IgD-negative memory B cell (primary cell): ENCODE measurements around the gene MIGA1. TPM values are rescaled to one million over a fixed set of nuclear protein-coding genes. Genes with fewer than 3 reads are reported as not detected.
A peak's percentile ranks its signal among the peaks of the same experiment; 100 is the strongest.
"Not testable (repeated sequence)": the region's sequence is repeated elsewhere in the genome, so short reads cannot be mapped to it uniquely, and the experiment has no call there.

ENCODE experiments used
- H3K27ac Mint-ChIP-seq, 3 donors: one replicate each; pipeline ENCODE4 v1.8.0; 2020 to 2022; ENCODE audit warnings: mild to moderate bottlenecking in 3 of 3, mixed read lengths in 3 of 3, moderate library complexity in 1 of 3
- H3K27me3 Mint-ChIP-seq: one replicate; pipeline ENCODE4 v1.8.0; 2021; ENCODE audit warnings: mixed read lengths
- H3K36me3 Mint-ChIP-seq: one replicate; pipeline ENCODE4 v1.8.0; 2020; ENCODE audit warnings: mild to moderate bottlenecking, mixed read lengths
- H3K4me1 Mint-ChIP-seq, 3 donors: one replicate each; pipeline ENCODE4 v1.8.0; 2020 to 2022; ENCODE audit warnings: mixed read lengths in 3 of 3, mild to moderate bottlenecking in 1 of 3
- H3K4me3 Mint-ChIP-seq, 4 donors: one replicate each; pipeline ENCODE4 v1.8.0; 2020 to 2022; ENCODE audit warnings: mild to moderate bottlenecking in 4 of 4, mixed read lengths in 4 of 4, moderate library complexity in 3 of 4
- H3K9me3 Mint-ChIP-seq, 3 donors: one replicate each; pipeline ENCODE4 v1.8.0; 2020 to 2021; ENCODE audit warnings: mixed read lengths in 3 of 3, mild to moderate bottlenecking in 1 of 3
- polyA plus RNA-seq: library from polyadenylated mRNA; unstranded; fragments of 300-500 nt; fragmentation: Illumina TruSeq; gene quantifications from one replicate; pipeline ENCODE4 v1.2.3, GENCODE V29; 2021

The MIGA1 gene
- polyA plus RNA-seq, 1 donor from 2014 or later, result 9.1 TPM

DNA sequence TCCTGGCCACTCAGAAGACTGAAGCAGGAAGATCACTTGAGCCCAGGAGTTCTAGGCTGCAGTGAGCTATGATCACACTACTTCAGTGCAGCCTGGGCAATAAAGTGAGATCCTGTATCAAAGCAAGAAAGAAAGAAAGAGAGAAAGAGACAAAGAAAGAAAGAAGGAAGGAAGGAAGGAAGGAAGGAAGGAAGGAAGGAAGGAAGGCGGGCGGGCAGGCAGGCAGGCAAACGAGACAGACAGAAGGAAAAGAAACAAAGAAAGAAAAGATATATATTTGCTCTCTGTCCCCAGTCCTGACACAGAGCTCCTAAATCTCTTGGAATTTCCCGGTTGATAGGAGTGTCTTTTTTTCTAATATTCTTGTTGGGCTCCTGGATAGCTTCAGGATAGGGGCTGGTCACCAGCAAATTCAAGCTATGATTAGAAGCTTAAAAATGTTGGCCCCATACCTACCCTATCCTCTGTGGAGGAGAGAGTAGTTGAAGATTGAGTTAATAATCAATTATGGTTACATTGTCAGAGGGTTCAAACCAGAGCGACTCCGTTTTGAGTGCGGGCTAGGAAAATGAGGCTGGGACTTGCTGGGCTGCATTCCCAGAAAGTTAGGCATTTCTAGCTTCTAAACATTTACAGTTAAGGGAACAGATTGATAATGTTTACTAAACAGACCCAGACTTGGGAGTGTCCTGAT lies 3.3 kb upstream of the MIGA1 start:
- Mint-ChIP-seq H3K4me3 (peak overlapping the region in 1 of 4 donors; percentile 60), H3K27me3 (peaks cover 3% of the 10 kb centered on the region), H3K4me1 (peaks cover 16 to 28% (median 23%) of the 10 kb centered on the region in 3 donors), H3K9me3 (no peaks in the 10 kb centered on the region), H3K27ac (peak overlapping the region in 2 of 3 donors; percentile 16 to 53), H3K36me3 (peaks cover 2% of the 10 kb centered on the region)

DNA sequence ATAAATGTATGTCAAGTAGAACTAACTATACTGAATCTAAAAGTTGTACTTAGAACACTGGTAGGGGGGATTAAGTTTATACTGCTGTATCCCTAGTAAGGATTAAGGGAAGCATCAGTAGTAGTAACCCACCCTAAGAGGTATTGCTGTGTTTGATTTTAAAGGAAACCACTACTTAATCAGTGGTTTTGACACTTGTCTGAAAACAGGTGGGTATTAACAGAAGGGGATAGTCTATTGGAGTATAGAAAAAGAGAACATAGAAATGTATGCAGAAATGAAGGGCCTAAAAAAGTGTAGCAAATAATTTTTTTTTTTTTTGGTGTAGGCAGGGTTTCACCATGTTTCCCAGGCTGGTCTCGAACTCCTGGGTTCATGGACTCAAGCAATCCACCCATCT lies 2.2 kb downstream of the MIGA1 start:
- peak overlapping the region in 1 of 3 donors; percentile 41 for H3K27ac Mint-ChIP-seq
- peak overlapping the region in 3 of 4 donors; percentile 43 to 96 (median 95) for H3K4me3 Mint-ChIP-seq
- peaks cover 5% of the 10 kb centered on the region for H3K36me3 Mint-ChIP-seq
- peaks cover 23 to 28% (median 25%) of the 10 kb centered on the region in 3 donors for H3K4me1 Mint-ChIP-seq
- peaks cover 0 to 4% (median 0%) of the 10 kb centered on the region in 3 donors for H3K9me3 Mint-ChIP-seq
- H3K27me3 Mint-ChIP-seq, result no peaks in the 10 kb centered on the region

DNA sequence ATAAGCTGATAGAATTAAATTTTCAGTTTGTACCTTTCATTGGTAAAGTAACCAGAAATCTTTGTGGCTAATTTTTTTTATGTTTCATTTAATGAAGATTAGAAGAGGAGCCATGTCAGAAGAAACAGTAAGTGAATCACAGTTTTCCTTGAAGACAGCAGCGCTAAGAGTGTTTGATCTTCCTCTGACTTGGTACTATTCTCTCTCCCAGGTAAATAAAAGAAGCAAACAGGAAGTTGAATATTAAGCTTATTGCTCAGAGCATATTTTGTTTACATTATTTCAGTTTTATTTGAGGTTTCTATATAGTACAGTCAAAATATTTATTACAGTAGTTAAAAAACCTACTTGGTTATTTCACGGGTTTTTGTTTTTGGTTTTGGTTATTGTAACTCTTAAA lies 3.7 kb downstream of the MIGA1 start:
- H3K4me3 Mint-ChIP-seq, result no peak overlapping the region
- H3K27me3 Mint-ChIP-seq, result no peaks in the 10 kb centered on the region
- peaks cover 0 to 5% (median 0%) of the 10 kb centered on the region in 3 donors for H3K9me3 Mint-ChIP-seq
- no peak overlapping the region for H3K27ac Mint-ChIP-seq
- H3K4me1 Mint-ChIP-seq, result peaks cover 22 to 29% (median 23%) of the 10 kb centered on the region in 3 donors
- H3K36me3 Mint-ChIP-seq, result peaks cover 13% of the 10 kb centered on the region

DNA sequence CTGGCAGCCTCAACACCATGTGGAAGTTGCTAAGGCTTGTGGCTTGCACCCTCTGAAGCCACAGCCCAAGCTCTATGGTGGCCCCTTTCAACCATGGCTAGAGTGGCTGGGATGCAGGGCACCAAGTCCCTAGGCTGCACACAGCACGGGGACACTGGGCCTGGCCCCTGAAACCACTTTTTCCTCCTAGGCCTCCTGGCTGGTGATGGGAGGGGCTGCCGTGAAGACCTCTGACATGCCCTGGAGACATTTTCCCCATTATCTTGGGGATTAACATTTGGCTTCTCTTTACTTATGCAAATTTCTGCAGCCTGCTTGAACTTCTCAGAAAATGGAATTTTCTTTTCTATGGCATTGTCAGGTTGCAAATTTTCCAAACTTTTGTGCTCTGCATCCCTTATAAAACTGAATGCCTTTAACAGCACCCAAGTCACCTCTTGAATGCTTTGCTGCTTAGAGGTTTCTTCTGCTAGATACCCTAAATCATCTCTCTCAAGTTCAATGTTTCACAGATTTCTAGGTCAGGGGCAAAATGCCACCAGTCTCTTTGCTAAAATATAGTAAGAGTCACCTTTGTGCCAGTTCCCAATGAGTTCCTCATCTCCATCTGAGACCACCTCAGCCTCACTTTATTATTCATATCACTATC lies 6.8 kb downstream of the MIGA1 start:
- not testable (repeated sequence) for H3K27me3 Mint-ChIP-seq, H3K27ac Mint-ChIP-seq, H3K9me3 Mint-ChIP-seq, H3K4me3 Mint-ChIP-seq
- peaks cover 0 to 15% (median 6%) of the 10 kb centered on the region in 3 donors for H3K4me1 Mint-ChIP-seq
- peaks cover 21% of the 10 kb centered on the region for H3K36me3 Mint-ChIP-seq

DNA sequence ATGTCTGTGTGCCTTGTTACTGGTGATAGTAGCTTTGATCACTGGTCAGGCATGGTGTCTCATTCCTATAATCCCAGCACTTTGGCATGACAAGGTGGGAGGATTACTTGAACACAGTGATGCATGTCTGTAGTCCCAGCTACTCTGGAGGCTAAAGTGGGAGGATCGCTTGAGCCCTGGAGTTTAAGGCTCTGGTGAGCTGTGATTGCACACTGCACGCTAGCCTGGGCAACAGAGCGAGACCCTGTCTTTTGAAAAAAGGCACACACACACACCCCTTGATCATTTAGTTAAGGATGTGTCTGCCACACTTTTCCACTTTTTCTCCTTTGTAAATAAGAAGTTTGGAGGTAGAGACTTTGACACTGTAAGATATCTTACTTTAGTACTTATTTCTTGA lies 15.1 kb downstream of the MIGA1 start:
- Mint-ChIP-seq H3K4me3 (no peak overlapping the region), H3K27me3 (no peaks in the 10 kb centered on the region), H3K36me3 (peaks cover 4% of the 10 kb centered on the region), H3K4me1 (peaks cover 4 to 16% (median 10%) of the 10 kb centered on the region in 3 donors), H3K27ac (no peak overlapping the region), H3K9me3 (no peaks in the 10 kb centered on the region)

DNA sequence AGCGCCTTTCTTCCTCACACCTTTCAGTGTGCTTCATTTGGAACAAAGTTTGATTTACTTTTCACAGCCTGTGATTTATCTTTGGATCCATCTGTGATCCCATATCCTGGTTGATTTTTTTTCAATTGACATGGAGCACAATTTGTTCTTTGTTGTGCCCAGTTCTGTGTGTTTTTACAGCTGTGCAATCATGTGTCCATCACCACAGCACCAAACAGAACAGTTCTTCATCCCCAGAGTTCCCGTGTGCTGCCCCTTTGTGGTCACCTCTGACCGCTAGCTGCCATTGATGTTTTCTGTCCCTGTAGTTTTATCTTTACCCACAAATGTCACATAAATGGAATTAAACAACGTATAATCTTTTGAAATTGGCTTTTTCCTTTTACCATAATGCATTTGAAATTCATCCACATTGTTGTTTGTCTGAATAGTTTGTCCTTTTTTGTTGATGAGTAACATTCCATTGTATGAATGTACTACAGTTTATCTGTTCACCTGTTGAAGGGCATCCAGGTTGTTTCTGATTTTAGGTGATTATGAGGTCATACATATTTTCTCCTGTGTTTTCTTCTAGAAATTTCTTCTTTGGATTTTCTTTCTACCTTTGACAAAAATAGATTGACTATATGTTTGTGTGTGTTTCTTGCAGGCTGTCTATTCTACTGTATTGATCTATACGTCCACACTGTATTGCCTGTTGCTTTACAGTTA lies 17.4 kb downstream of the MIGA1 start:
- Mint-ChIP-seq H3K9me3 (no peaks in the 10 kb centered on the region), H3K27me3 (no peaks in the 10 kb centered on the region), H3K36me3 (peaks cover 4% of the 10 kb centered on the region), H3K27ac (no peak overlapping the region), H3K4me3 (no peak overlapping the region), H3K4me1 (peaks cover 7 to 14% (median 9%) of the 10 kb centered on the region in 3 donors)

DNA sequence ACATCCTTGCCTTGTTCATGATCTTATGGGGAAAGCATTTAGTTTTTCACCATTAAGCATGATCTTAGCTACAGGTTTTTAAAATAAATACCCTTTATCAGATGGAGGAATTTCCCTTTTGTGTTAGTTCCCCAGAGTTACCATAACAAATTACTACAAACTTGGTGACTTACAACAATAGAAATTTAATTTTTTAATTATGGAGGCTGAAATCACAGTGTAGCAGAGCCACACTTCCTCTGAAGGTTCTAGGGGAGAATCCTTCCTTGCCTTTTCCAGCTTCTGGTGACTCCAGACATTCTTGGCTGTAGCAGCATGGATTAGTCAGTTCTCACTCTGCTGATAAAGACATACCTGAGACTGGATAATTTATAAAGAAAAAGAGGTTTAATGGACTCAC lies 18.5 kb downstream of the MIGA1 start:
- Mint-ChIP-seq H3K4me1 (peaks cover 4 to 8% (median 7%) of the 10 kb centered on the region in 3 donors), H3K4me3 (no peak overlapping the region), H3K36me3 (peaks cover 4% of the 10 kb centered on the region), H3K9me3 (no peaks in the 10 kb centered on the region), H3K27me3 (no peaks in the 10 kb centered on the region), H3K27ac (no peak overlapping the region)

DNA sequence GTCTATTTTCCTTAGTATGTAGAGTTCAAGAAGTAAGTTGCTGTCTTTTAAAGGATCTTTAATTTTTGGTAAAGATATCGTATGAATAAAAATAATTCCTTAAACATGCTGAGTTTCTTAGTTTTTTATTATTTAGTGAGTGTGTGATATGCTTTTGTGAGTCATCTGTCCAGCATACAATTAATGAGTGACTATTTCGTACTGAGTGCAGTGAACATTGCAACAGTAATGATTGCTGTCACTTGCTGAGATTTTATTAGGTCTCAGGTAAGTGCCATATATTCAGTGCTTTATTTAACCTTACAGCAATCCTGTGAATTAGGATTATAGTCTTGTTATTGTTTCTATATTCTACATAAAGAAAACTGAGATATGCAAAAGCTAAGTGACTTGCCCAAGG lies 22.6 kb downstream of the MIGA1 start:
- Mint-ChIP-seq H3K27ac (no peak overlapping the region), H3K27me3 (no peaks in the 10 kb centered on the region), H3K9me3 (no peaks in the 10 kb centered on the region), H3K4me3 (no peak overlapping the region), H3K4me1 (peaks cover 1 to 7% (median 3%) of the 10 kb centered on the region in 3 donors), H3K36me3 (peaks cover 4% of the 10 kb centered on the region)

DNA sequence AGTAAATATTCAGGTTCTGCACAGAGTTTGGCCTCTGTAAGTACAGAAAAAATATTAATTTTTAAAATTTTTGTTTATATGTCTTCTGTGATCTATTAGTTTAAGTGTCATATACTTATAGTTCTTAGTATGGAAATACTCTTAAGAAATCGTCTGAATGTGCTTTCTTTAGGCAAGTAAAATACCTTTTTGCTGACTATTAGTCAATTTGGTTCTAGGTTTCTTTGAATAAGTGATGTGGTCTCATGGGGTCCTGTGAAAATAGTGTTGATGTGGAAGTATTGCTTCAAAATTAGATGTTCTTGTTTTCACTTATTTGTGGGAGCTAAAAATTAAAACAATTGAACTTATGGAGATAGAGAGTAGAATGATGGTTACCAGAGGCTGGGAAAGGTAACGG lies 23.9 kb downstream of the MIGA1 start:
- Mint-ChIP-seq H3K9me3 (no peaks in the 10 kb centered on the region), H3K36me3 (peaks cover 4% of the 10 kb centered on the region), H3K4me3 (no peak overlapping the region), H3K27me3 (no peaks in the 10 kb centered on the region), H3K27ac (no peak overlapping the region), H3K4me1 (peaks cover 0 to 3% (median 0%) of the 10 kb centered on the region in 3 donors)

DNA sequence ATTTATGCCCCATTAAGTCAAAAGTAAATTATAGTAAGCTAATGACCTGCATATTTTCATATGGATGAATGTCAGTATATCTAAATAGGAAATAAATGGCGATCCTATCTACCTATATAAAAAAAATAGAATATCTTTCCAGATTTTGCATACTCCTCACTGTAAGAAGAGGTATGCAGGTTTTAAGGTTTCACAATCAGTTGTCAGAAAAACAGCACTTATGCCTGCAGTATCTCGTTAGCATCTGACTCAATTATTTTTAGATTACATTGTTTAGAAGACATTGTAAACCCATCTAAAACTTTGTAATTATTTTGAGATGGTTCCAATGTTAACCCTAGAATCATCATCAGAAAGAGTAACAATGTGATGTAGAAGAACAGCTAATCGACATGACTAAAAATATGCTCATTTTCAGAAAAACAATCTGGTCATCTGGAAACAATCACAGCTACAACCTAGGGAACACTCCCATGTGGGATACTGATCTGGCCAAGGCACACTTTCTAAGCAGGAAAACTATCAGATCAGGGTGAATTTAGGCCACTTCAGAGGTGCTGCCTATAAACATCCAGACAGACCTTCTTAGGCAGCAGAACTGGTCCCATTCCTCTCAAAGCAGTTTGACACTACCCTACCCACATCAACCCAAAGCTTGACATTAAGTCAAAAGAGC lies 30.5 kb downstream of the MIGA1 start:
- not testable (repeated sequence) for H3K27ac Mint-ChIP-seq, H3K4me3 Mint-ChIP-seq, H3K9me3 Mint-ChIP-seq, H3K27me3 Mint-ChIP-seq, H3K36me3 Mint-ChIP-seq, H3K4me1 Mint-ChIP-seq

DNA sequence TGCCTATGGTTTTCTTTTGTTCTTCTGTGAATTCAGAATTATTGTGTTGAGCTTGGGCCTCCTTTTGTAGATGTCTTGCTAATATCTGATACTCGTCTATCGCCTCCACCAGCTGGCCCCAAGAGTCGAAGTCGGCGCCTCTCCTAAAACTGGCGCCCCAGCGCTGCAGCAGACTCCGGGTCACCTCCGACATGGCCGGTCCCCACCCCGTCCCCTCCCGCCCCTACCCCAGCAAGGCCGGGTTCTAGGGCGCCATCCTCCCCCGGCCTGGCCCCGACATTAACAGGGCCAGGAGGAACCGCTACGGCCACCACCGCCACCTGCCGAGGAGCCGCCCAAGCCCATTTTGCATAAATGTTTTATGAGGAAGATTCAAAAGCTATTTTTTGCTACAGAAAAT lies 32.1 kb downstream of the MIGA1 start:
- not testable (repeated sequence) for H3K4me1 Mint-ChIP-seq, H3K36me3 Mint-ChIP-seq, H3K4me3 Mint-ChIP-seq, H3K9me3 Mint-ChIP-seq, H3K27ac Mint-ChIP-seq, H3K27me3 Mint-ChIP-seq

DNA sequence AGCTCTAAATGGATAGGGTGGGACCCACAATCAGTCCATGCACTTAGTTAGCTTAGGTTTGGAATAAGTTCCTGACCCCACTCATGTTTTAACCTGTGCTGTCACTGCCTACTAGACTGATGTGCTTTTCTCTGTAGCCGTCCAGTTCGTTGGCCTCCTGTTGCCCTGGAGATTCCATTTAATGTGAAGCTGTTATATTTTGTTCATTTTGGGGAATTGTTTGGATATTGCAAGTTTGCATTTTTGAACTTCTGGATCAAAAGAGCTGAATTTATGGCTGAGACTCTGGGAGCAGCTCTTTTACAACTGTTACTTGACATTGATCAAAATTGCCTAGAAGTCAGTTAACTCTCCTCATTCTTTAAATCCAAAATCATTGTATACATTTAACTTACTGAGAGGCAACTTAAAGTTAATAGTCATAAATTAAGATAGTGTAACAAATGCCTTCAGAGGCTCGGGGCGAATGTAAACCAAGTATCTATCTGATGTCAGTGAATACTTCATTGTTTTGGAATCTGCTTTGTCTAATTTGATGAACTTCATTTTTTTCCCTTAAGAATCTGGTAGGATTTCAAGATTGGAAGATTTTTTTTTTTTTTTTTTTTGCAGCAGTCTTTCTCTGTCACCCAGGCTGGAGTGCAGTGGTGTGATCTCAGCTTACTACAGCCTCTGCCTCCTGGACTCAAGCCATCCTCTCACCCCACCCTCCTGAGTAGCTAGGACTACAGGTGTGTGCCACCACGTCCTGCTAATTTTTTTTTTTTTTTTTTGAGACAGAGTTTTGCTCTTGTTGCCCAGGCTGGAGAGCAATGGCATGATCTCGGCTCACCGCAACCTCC lies 38.1 kb downstream of the MIGA1 start:
- H3K4me1 Mint-ChIP-seq, result no peaks in the 10 kb centered on the region
- no peak overlapping the region for H3K27ac Mint-ChIP-seq
- H3K9me3 Mint-ChIP-seq, result no peaks in the 10 kb centered on the region
- H3K27me3 Mint-ChIP-seq, result no peaks in the 10 kb centered on the region
- no peak overlapping the region for H3K4me3 Mint-ChIP-seq
- H3K36me3 Mint-ChIP-seq, result peaks cover 6% of the 10 kb centered on the region

DNA sequence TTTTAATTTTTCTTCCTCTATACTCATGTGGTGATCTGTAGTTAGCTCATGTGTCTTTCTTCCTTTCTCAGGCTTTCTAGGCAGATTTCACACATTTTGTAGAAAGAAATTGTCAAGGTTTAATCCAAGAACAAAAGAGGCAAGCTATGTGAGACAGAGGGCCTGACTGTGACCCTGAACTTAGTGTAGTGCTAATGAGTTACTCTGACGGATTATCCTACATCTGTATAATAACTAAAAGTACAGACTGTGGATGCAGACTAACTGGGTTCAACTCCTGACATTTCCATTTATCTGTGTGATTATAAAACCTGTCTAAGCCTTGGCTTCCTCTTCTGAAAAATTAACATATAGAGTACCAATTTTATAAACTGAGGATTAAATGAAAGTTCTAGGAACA lies 40.7 kb downstream of the MIGA1 start:
- H3K27me3 Mint-ChIP-seq, result no peaks in the 10 kb centered on the region
- peaks cover under 1 to 1% (median under 1%) of the 10 kb centered on the region in 3 donors for H3K4me1 Mint-ChIP-seq
- H3K4me3 Mint-ChIP-seq, result no peak overlapping the region
- no peak overlapping the region for H3K27ac Mint-ChIP-seq
- H3K36me3 Mint-ChIP-seq, result peaks cover 4% of the 10 kb centered on the region
- H3K9me3 Mint-ChIP-seq, result no peaks in the 10 kb centered on the region

DNA sequence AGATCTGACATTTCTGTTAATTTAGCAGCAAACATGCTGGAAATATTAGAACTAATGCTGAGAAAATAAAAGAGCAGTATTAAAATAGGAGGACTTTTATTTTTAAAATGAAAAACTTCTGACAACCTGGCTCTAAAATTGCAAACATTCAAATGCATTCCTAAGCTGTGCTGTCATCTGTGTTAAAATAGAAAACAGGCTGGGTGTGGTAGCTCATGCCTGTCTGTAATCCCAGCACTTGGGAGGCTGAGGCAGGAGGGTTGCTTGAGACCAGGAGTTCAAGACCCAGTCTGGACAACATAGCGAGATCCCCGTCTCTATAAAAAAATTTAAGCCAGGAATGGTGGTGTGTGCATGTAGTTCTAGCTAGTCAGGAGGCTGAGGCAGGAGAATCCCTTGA lies 44.6 kb downstream of the MIGA1 start:
- Mint-ChIP-seq H3K27ac (no peak overlapping the region), H3K4me1 (peaks cover 3 to 5% (median 4%) of the 10 kb centered on the region in 3 donors), H3K9me3 (no peaks in the 10 kb centered on the region), H3K36me3 (peaks cover 3% of the 10 kb centered on the region), H3K27me3 (no peaks in the 10 kb centered on the region), H3K4me3 (peak overlapping the region in 1 of 4 donors; percentile 47)
